HG03064 (cell line): ENCODE measurements around the gene ZIC5.

ENCODE experiments used
- ATAC-seq: cut with Tn5 transposase; IDR thresholded peaks from one replicate; pipeline ENCODE4 v1.9.1; 2021; ENCODE audit warnings: low read depth; ENCODE audit not compliant: unreplicated experiment

Gene ZIC5

GRCh38 chr13:99976575-99976974, 5.0 kb upstream of the ZIC5 start:
- ATAC-seq = no peak

- no peak for ATAC-seq
Measured at GRCh38 chr13:99975626-99976025, 4.1 kb upstream of the ZIC5 start.

- no peak for ATAC-seq
Measured at GRCh38 chr13:99974939-99975561, 3.5 kb upstream of the ZIC5 start.

- ATAC-seq = no peak
Measured at GRCh38 chr13:99974296-99974938, 2.9 kb upstream of the ZIC5 start.

GRCh38 chr13:99973808-99974185, 2.2 kb upstream of the ZIC5 start:
- ATAC-seq = no peak

- no peak for ATAC-seq
Measured at GRCh38 chr13:99973163-99973807, 1.7 kb upstream of the ZIC5 start.

GRCh38 chr13:99972190-99972731, 694 bp upstream of the ZIC5 start:
- no peak for ATAC-seq

GRCh38 chr13:99970651-99971575, 654 bp downstream of the ZIC5 start:
- no peak for ATAC-seq

GRCh38 chr13:99969919-99970650, 1.5 kb downstream of the ZIC5 start:
- no peak for ATAC-seq

- ATAC-seq = no peak
Measured at GRCh38 chr13:99969453-99969918, 2.1 kb downstream of the ZIC5 start.

GRCh38 chr13:99968521-99969452, 2.8 kb downstream of the ZIC5 start:
- ATAC-seq = no peak

GRCh38 chr13:99967869-99968520, 3.6 kb downstream of the ZIC5 start:
- no peak for ATAC-seq

GRCh38 chr13:99967498-99967868, 4.1 kb downstream of the ZIC5 start:
- no peak for ATAC-seq

- ATAC-seq = no peak
Measured at GRCh38 chr13:99966064-99966805, 5.3 kb downstream of the ZIC5 start.

GRCh38 chr13:99965329-99966000, 6.1 kb downstream of the ZIC5 start:
- no peak for ATAC-seq

GRCh38 chr13:99963816-99964339, 7.7 kb downstream of the ZIC5 start:
- no peak for ATAC-seq

GRCh38 chr13:99962242-99962641, 9.3 kb downstream of the ZIC5 start:
- no peak for ATAC-seq
